Embryonic facial prominence (tissue), 1 donor: ENCODE results near the gene GARNL3.

Source experiments
- DNase-seq: peaks from one replicate; pipeline ENCODE4 v3.0.0-alpha.2; 2016; ENCODE audit errors: extremely low spot score

The GARNL3 gene

GRCh38 chr9:127278372-127278771, 13.8 kb downstream of the GARNL3 start:
- DNase-seq = no peak

GRCh38 chr9:127279717-127280285, 15.2 kb downstream of the GARNL3 start:
- no peak for DNase-seq

- DNase-seq = no peak
Observed at GRCh38 chr9:127280880-127281660, 16.5 kb downstream of the GARNL3 start.

DNA sequence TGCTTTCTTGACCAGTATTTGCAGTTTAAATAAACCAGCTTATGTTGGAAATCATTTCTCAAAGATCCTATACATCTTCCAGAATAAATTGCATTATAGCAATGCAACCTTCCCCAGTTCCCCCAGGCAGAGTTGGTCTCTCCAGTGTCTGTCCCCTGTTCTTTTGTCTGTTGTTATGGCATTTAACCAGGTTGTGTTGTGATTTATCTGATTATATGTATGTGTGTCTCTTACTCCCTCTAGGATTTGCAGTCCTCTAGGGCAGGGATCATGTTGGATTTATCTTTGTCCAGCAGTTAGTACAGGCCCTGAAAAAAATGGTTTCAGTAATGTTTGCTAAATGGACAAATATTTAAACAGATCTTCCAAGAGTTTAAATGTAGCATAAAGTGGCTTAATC, 17.3 kb downstream of the GARNL3 start:
- no peak for DNase-seq

DNA sequence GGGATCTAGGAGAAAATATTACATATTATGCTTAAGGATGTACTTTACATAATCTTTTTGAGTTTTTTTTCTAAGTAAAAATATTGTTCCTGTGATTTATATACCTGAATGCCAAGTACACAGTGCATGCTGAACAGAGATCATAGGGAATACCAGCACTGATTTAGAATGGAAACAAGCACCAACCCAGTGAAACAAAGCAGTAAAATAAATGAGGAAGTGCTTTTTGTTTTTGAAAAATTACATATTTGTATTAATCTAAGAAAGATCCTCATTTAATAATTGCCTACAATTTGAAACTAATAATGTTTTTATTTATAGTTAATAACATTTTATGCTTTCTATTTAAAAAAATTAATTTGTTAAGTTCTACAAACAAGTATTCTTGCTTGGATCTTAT, 18.0 kb downstream of the GARNL3 start:
- DNase-seq = no peak

- no peak for DNase-seq
Observed at GRCh38 chr9:127283135-127283534, 18.6 kb downstream of the GARNL3 start.

DNA sequence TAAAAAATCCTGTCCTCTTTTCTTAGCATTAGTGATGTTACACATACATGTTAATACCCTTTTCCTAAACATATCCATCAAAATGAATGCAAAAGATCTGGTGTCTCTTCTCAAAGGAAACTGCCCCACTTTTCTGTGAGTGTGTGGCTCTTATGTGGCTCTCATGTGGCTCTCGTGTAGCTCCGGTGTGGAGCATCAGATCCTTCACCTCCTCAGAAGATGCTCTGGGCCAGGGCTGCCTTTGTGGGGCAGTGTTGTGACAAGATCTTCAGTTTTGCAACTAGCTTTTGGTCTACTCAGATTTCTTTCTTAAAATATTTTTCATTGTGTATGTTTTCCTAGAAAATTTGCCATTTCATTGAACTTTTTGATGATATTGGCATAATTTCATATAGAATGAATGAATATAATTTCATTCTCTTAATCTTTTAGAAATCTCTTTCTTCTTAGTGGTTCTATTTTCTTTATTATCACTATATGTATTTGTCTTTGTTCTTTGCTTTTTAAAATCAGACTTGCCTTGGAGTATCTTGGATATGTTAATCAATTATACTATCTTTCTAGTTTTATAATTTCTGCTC, 19.4 kb downstream of the GARNL3 start:
- no peak for DNase-seq

DNA sequence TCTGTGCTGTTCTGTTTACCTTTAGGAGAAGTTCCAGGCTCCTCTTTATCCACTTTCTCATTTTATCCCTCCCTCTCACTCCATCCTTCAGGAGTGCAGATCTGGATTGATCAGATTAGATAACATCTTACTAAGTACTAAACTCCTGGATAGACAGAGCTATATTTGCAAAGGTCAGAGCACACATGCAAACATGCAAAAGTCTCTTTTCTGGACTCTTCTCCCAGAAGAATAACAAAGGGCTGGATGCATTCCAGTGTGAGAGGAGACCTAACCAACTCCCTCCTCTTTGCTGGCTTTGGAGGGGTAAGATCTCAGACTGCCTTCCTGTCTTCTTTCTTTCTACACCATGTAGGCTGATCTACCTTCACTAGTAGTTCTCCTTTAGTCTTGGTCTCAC, 21.4 kb downstream of the GARNL3 start:
- DNase-seq = no peak

DNA sequence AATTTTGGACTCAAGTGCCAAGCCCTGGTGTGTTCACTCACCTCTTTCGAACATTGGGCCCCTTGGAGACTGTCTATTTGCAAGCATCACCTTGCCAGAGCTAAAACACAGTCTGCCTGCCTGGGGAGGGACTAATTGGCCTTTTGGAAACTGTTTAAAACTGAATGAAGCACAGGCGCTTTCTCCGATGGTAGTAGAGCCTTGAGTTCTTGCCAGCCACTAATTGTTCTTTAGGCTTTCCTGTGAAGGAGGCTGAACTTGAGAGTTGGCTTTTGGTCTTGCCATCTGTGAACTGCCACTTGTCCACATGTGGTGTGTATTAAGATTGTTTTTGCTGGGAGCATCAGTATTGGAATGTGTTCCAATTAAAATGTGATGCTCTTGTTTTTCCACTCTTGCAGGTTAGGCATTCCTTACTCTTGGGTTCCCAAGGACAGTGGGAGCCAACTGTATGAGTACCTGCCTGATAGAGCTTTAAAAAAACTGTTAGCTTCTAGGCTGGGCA, 26.0 kb downstream of the GARNL3 start:
- no peak for DNase-seq

- DNase-seq = no peak
Observed at GRCh38 chr9:127291246-127291778, 26.7 kb downstream of the GARNL3 start.

- DNase-seq = no peak
Observed at GRCh38 chr9:127292415-127292814, 27.8 kb downstream of the GARNL3 start.

DNA sequence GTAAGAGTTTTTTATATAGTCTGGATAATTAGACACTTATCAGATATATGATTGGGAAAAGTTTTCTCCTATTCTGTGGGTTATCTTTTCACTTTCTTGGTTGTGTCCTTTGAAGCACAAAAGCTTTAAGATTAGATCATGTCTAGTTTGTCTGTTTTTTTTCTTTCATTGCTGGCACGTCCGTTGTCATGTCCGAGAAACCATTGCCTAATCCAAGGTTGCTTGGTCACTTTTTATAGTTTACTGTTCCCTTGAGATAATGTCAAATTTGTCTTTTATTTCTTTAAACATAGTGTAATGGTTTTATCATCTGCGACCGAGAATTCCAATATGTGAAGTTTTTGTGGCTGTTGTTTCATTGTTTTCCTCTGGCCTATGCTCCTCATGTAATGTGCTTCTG, 28.8 kb downstream of the GARNL3 start:
- no peak for DNase-seq

- no peak for DNase-seq
Observed at GRCh38 chr9:127293767-127294166, 29.2 kb downstream of the GARNL3 start.

DNA sequence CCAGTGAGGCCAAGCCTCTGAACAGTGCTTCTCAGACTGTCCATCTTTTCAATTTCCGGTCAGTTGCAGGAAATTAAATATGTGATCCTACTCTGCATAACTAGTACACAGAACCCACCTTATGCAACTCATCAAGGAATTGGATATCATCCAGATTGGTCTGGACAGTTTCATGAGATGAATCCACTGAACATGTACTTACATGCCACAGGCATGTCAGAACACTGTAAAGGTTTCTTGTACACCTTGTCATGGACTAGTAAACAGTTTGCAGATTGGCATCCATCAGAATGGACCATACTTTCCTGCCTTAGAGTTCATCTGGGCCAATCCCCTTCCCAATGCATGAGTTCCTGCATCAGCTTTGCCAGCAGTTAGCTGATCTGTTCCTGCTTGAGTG, 30.4 kb downstream of the GARNL3 start:
- DNase-seq = no peak

GRCh38 chr9:127300886-127301447, 36.4 kb downstream of the GARNL3 start:
- no peak for DNase-seq

GRCh38 chr9:127303830-127304229, 39.3 kb downstream of the GARNL3 start:
- no peak for DNase-seq

DNA sequence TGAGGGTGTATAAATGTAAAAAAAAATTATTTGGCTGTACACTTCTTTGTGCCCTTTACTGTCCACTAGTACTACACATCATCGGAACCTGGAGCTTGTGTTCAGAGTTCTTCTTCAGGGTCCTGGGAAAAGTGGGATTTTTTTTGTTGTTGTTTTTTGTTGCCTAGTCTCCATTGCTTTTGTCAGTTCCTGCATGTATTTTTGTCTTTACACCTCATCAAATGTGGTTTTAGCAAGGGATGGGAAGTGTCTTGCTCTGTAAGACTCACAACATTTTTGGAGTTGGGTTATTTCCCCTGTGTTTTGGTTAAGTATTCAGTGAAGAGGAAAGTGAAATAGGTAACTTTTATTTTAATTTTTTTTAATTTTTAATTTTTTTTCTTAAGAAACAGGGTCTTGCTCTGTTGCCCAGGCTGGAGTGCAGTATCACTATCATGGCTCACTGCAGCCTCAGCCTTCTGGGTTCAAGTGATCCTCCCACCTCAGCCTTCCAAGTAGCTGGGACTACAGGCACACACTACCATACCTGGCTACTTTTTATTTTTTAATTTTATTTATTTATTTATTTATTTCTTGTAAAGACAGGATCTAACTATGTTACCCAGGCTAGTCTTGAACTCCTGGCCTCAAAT, 40.7 kb downstream of the GARNL3 start:
- DNase-seq = no peak

DNA sequence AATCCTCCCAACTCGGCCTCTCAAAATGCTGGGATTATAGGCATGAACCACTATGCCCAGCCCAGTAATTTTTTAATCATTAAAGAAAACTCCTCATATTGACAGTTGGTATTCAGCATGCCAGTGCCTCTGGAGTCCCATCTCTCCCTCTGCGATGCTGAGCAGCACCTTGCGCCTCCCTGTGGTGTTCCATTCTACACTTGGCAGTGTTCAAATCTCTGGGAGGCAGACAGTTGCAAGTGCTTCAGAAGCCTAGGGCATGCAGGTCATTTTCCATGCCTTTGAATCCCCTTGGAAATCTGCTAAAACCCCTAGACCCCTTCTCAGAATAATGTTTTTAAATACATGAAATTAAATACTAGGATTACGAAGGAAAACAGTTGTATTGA, 41.3 kb downstream of the GARNL3 start:
- DNase-seq = no peak

DNA sequence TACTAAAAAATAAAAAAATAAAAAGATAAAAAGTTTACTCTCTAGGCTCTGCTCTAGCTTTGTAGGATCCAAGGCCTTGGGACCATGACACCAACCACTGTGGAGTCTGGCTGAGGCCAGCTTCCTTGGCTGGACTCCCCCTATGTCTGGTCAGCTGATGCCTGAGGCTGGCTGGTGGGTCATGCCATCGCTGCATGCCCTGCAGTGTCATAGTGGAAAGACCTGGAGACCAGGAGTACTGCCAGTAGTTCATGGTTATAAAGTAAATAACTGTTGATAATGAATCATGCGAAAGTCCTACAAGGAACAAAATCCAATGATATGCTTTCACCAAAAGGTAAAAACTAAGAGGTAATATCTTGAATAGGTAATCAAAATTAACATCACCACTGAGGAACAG, 43.2 kb downstream of the GARNL3 start:
- DNase-seq = no peak

GRCh38 chr9:127308652-127309434, 44.3 kb downstream of the GARNL3 start:
- no peak for DNase-seq

- no peak for DNase-seq
Observed at GRCh38 chr9:127309715-127310114, 45.1 kb downstream of the GARNL3 start.
